ENCODE results near the gene SPOP.

The SPOP gene

GRCh38 chr17:49716668-49717364, 38.9 kb upstream of the SPOP start:
- TF ChIP-seq CTCF (IDR thresholded peaks at IDR 0.05; ENCODE audit: borderline replicate concordance, insufficient read depth, low read depth, low read length): no peak
- H3K4me3 ChIP-seq (ENCODE audit: low read depth, low read length): no peak overlapping the region

GRCh38 chr17:49715717-49716279, 37.9 kb upstream of the SPOP start:
- TF ChIP-seq CTCF (IDR thresholded peaks at IDR 0.05; ENCODE audit: borderline replicate concordance, insufficient read depth, low read depth, low read length): no peak
- H3K4me3 ChIP-seq (ENCODE audit: low read depth, low read length): no peak overlapping the region

GRCh38 chr17:49715216-49715615, 37.3 kb upstream of the SPOP start:
- no peak for TF ChIP-seq CTCF (IDR thresholded peaks at IDR 0.05; ENCODE audit: borderline replicate concordance, insufficient read depth, low read depth, low read length)
- H3K4me3 ChIP-seq (ENCODE audit: low read depth, low read length): no peak overlapping the region

GRCh38 chr17:49708515-49709183, 30.8 kb upstream of the SPOP start:
- no peak overlapping the region for H3K4me3 ChIP-seq (ENCODE audit: low read depth, low read length)

GRCh38 chr17:49707608-49708514, 30.0 kb upstream of the SPOP start, which contains the start of gene SLC35B1:
Gene SLC35B1 (minus strand): TSS chr17:49707964. CDS start chr17:49707833, 131 bp downstream.
- peak; percentile 96 for TF ChIP-seq CTCF (IDR thresholded peaks at IDR 0.05; ENCODE audit: borderline replicate concordance, insufficient read depth, low read depth, low read length)

More at GRCh38 chr17:49708515-49709183, 30.8 kb upstream of the SPOP start:
- no peak for TF ChIP-seq CTCF (IDR thresholded peaks at IDR 0.05; ENCODE audit: borderline replicate concordance, insufficient read depth, low read depth, low read length)

GRCh38 chr17:49707246-49707607, 29.3 kb upstream of the SPOP start:
- TF ChIP-seq CTCF (IDR thresholded peaks at IDR 0.05; ENCODE audit: borderline replicate concordance, insufficient read depth, low read depth, low read length): no peak
- peak overlapping the region; percentile 78 for H3K4me3 ChIP-seq (ENCODE audit: low read depth, low read length)

More at GRCh38 chr17:49707608-49708514, 30.0 kb upstream of the SPOP start, which contains the start of gene SLC35B1:
- H3K4me3 ChIP-seq (ENCODE audit: low read depth, low read length): peak within 1 kb of the TSS; percentile 78

All from GM12875 (cell line).